COLO668 (cell line): Measurements from ENCODE around the gene ATP13A2.

ENCODE experiments used
- DNase-seq: peaks from one replicate; lab custom pipeline; 2025; ENCODE audit not compliant: unreplicated experiment; lab: John Stamatoyannopoulos, UW

The ATP13A2 gene

DNA sequence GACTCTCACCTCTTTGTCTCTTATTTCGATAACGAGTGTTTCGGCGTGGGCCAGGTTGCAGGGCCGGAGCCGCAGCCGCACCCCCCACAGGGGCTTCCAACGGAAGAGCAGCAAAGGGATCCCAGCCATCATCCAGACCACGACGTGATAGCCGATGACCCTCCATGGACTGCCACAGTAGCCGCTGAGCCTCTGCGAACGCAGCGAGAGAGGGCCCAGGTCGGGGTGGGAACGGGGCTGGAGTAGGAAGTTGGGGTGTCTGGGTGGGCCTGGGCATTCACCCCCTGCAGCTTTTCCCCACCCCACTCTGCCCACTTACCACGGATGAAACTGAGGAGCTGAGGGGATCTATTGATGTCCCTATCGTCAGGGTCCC, 6.4 kb downstream of the ATP13A2 start:
- DNase-seq = no peak

DNA sequence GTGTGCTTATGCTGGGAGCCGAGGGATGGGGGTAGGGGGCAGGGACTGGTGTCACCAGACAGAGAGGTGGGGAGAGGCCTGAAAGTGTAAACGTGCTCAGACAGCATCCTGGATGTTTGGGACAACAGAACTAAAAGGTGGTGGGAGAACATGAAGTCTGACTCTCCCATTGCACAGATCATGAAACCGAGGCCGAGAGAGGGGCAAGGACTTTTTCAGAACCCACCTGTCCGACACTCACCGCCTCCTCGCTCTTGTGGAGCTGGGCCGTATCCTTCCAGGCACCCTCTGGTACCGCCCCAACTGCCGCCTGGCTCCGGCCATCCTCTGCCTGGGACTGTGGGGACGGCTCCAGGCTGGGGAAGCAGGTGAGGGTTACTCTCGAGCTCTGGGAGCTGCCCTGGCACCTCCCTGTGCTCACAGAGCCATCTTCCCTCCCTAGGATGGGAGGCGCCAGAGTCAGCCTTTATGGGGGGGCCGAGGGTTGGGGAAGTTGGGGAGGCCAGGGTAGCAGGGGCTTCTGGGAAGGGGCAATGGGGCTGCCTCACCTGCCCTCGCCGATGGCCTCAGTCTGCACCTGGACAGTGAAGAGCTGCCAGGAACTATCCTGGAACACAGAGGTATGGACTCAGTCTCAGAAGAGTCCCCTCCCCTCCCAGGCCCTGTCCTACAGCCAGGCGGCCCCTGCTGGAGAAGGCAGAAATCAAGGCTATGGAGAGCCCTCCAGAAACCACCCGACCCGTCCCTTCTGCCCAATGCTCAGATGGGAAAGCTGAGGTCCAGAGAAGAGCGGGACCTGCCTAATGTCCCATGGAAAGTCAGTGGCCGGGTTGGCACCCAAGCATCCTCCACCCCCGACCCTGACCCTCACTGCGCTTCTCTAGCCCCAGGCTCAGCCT, 7.0 kb downstream of the ATP13A2 start:
- DNase-seq = no peak

DNA sequence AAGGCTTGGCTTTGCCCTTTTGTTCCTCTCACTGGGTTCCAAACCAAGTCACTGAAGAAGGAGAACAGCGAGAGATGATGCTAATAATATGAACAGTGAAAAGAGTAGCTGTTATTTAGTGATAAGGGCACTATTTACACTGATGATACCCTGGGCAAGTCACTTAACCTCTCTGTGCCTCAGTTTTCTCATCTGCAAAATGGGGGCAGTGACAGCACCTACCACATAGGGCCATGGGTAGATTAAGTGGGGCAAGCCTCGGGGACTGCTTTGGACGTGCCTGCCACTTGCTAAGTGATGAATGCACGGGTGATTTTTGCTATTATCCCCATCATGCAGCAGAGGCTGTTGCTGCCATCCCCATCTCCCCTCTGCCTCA, 9.2 kb downstream of the ATP13A2 start:
- no peak for DNase-seq

DNA sequence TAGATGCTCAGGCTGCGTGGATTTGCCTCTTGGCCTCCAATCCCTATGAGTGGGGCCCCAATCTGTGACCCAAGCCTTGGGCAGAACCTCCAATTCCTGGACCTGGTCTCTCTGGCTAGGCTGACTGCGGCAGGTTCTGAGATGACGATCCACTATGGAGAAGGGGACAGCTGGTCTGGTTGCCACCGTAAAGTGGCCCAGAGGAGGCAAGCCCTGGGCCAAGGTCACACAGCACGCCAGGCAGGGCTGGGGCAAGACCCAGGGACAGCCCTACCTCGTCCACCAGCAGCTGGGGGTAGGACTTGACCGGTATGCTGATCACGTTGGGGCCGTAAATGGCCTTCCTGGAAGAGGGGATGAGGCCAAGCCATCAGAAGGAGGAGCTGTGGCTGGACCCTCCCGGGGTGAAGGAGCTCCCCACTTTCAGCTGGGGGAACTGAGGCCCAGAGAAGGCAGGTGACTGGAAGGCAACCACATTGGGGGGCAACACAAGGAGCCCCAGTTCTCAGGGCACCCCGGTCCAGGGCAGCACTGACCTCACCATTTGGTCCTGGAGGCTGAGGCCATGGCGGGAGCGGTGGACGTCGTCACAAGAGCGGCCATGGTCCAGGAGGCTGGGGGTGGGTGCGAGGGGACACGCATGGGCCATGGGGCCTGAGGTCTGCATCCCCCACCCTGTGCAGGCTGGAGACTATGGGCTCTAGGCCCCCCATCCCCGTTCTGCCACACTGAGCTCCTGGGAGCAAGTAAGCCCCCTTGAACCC, 9.8 kb downstream of the ATP13A2 start:
- no peak for DNase-seq

DNA sequence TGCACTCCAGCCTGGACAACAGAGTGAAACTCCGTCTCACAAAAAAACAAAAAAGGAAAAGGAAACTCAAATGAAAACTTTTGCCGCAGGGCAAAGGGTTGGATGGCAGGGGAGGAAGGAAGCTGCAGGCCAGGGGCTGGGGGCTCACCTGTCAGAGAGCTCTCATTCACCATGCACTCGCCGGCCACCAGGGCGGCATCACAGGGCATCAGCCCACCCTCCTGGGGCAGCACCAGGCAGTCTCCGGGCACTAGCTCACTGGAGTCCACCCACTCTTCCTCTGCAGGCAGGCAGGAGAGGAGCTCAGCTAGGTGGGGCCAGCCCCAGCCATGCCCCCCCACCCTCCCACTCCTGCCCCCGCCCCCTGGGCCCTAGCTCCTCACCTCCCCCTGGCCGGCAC, 11.9 kb downstream of the ATP13A2 start:
- no peak for DNase-seq

DNA sequence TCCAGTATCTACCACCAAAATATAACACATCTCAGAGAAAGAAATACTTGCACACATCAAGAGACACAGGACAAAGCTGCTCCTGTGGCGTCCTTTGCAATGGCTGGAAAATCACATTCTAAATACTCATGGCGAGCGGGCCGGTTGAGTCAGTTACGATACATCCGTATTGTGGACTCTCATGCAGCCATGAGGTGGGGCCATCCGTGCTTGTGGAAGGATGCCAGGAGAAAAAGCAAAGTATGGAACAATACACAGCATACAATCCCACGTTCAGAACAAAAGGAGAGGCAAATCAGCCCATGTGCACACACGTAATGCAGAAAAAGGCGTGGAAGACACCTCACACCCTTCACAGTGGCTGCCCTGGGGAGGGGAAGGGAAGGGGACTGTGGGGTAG, 13.1 kb downstream of the ATP13A2 start:
- no peak for DNase-seq

DNA sequence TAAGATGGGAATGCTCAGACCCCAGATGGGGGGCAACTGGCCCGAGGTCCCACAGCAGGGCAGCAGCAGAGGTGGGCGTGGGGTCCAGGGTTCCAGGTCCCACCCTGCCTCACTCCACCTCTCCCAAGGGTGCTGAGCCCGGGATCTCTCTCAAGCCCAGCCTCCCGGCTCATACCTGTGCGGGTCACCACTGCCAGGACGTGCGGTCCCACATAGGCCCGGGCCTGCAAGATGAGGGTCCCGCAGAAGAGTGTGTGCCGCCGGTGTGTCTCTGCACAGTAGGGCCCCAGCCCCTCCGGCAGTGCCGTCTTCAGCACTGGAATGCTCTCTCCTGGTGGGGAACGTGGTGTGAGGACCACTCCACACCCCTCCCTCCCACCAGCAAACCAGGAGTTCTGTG, 14.9 kb downstream of the ATP13A2 start:
- DNase-seq = no peak

DNA sequence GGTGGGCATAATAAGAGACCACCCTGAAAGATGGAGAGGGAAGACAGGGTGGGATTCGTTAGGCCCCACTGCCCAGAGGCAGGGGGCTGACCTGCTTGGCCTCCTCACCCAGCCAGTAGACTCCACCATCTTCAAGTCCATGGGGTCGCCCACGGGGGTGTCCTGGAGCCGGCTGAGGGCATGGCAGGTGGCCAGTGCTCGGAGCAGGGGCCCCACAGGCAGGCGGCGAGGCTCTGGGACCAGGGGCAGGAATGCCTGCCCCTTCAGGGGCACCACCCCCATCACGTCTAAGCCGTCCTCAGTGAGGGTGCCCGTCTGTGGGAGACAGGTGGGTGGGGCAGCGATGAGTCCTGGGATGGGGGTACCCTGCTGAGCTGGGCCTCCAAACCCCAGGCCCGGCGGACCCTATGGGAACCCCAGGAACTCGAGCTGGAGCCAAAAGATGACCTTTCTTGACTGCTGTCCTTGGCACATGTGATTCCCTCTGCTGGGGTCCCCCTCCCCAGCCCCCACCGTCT, 18.1 kb downstream of the ATP13A2 start:
- DNase-seq = no peak

DNA sequence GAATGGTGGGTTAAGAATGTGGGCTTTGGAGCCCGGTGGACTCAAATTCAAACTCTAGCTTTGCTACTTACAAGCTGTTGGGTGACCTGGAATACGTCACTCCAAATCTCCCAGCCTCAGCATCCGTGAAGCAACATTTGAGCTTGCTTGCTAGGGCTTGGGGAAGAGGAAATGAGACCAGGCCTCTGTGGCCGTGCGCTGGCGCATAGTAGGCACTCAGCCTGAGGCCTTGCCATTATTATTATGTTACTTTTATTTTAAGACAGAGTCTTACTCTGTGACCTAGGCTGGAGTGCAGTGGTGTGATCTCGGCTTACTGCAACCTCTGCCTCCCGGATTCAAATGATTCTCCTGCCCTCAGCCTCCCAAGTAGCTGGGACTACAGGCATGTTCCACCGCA, 19.1 kb downstream of the ATP13A2 start:
- no peak for DNase-seq

DNA sequence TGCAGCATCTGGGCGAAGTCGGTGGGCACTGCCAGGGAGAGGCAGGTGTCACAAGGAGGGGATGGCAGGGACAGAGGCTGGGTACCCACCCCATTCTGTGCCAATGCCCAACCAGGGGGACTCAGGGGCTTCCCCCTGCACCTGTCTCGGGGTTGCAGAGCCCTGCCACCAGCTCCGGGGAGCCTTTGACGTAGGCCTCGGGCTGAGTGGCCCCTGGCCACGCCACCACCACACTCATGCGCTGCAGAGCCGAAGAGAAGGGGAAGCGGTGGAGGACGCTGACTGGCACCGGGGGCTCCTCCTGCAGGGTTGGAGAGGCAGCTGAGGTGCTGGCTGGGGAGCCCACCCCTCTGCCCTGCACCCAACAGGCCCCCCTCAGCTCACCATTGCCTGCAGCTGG, 19.6 kb downstream of the ATP13A2 start:
- no peak for DNase-seq

DNA sequence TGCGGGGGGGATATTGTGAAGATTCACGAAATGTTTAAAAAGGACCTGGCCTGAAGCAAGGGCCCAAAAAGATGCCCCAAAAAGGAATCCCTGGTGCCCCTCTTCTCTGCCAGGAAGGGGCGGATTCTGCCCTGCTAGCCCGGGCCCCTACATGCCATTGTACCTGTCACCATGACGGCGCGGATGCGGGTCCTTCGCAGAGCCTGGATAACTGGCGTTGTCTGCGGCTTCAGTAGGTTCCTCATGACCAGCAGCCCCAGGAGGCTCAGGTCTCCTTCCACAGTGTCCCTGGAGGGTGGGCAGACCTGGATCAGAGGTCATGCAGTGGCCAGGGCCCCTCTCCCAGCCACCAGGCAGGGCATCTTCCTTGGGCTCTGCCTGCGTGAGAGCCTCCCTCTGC, 20.2 kb downstream of the ATP13A2 start:
- no peak for DNase-seq

DNA sequence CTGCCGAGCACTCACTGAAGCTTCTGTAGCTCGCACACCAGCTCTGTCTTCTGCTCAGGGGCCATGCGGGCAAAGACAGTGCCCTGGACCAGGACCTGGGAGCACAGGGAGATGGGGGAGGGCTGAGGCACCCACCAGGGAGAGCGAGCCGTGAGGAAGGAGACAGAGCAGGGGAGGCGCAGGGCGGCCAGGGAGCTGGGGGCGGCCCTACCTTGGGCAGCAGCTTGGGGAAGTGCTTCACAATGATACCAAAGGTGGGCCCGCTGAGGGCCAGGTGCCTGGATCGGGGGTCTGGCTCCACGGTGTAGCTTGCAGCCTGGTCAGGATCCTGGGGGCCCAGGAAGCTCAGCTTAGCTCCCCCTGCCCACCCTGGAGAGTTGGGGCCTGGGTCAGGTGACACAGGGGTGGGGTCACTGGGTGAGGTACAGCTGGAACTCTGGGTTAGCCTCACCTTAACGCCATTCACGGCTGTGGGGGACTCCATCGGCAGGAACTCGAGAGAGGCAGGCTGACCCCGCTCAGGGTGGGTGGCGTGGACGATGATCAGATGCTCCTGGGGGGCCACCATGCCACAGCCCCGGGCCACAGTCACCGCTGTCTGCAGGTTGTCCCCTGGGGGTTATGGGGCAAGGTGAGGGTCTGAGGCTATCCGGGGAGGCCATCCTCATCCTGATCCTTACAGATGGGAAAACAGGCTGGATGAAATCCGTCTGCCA, 21.9 kb downstream of the ATP13A2 start:
- DNase-seq = no peak

DNA sequence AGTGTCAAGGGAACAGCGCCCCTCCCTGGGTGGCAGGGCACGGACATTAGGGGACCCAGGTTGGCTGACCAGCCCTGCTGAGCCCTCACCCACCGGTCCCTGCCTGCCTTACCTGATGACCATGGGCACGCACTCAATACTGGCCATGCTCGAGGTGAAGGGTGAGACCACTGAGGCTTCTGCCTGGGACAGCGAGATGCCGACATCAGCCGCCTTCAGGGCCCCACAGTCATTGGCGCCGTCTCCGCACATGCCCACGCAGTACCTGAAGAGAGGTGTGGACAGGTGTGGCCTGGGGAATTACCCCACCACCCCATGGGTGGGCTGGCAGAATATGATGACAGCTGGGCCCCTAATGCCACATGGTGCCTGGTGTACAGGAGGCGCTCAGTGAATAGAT, 23.5 kb downstream of the ATP13A2 start:
- DNase-seq = no peak

DNA sequence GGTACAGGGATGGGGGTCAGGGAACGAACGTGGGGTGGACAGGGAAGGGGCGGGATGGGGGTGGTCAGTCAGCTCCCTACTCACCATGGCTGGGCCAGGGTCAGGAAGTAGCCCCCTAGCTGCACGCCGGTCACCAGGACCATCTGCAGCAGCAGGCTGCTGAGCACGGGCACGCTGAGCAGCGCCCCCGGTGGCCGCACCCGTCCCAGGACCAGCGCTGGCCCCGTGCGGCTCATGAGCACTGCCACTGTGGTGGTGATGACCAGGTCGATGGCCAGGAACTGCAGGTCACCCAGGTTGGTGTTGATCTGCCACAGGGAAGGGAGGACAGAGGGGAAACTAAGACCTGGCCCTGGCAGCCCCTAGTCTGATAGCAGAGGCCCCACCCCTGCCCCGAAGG, 24.8 kb downstream of the ATP13A2 start:
- DNase-seq = peak; percentile 16

DNA sequence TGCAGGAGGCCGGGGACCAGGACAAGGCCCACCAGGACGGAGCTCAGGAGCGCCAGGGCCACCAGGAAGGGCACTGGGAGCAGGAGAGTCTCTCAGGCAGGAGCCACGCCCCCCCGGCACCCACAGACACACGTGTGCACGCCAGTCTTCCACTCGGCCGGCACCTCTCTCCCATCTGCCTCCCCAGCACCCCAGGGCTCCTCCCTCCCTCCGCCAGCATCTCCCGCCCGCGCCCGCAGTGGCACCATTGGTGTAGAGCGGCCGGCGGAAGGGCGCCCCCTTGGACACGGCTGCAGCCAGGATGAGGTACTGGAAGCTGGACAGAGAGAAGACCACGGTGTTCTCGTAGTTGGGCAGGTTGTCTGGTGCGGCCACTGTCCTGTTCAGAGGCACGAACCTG, 25.2 kb downstream of the ATP13A2 start:
- DNase-seq = no peak

DNA sequence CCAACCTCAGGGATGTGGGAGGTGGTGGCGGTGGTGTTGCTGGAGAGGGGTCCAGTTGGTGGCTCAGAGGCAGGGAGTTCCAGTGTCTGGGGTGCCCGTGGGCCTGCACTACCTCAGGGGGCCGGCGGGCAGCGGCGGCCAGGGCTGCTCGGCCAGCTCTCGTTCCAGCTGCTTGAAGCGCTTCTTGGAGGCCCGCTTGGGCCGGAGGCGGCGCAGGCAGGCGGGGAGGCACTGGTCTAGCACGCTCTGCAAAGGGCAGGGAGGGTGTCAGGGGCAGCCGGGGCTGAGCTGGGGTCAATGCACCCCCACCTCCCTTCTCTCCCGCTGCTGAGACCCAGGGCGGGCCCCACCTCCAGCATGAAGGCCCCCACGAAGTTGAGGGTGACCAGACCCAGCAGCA, 25.6 kb downstream of the ATP13A2 start:
- no peak for DNase-seq

DNA sequence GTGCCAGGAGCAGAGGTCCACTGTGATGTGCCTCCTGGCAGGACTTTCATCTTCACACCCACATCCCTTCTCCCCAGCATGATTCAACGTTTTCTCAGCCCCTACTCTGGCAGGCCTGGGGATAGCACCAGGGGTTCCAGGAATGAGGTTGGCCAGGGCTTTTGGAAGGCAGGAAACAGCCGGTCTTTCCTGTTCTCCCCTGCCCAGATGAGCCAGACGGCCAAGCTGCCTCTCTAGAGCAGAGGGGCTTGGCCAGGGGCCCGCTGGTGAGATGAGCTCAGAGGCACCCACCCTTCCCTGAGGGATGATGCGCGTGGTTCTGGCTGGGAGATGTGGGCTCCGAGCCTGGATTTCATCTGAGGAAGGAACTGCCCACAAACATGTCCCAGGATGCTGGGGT, 27.0 kb downstream of the ATP13A2 start:
- no peak for DNase-seq

DNA sequence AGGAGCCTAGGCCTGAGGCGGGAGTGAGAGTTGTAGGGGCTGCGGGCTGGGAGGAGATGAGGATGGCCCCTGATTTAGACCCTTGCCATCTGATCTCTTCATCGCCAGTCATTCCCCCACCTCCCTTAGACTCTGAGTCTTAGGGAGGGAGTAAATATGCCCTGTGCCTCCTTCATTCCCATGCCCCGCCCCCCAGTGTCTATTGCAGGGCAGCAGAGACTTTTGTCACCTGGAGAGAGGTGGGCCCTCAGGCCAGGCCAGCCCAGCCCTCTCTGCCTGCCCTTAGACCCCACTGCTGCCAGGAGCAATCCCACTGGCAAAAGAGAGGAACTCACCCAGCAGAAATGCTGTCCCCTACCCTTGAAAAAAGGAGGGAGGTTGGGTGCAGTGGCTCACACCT, 28.1 kb downstream of the ATP13A2 start:
- no peak for DNase-seq

DNA sequence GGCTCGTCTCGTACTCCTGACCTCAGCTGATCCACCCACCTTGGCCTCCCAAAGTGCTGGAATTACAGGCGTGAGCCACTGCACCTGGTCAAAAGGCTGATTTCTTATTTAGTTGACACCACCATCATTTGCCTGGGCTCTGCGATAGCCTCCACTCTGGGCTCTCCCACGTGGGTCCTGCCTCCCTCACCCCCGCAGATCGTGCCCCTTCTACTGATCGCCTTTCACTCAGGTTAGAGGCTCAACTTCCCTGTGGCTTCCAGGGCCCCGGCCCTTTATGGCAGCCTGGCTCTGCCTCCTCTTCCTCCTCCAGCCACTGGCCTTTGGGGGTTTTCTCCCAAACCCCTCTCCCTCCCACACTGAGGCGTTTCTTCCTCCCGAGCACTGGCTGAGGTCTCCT, 28.8 kb downstream of the ATP13A2 start:
- DNase-seq = no peak

DNA sequence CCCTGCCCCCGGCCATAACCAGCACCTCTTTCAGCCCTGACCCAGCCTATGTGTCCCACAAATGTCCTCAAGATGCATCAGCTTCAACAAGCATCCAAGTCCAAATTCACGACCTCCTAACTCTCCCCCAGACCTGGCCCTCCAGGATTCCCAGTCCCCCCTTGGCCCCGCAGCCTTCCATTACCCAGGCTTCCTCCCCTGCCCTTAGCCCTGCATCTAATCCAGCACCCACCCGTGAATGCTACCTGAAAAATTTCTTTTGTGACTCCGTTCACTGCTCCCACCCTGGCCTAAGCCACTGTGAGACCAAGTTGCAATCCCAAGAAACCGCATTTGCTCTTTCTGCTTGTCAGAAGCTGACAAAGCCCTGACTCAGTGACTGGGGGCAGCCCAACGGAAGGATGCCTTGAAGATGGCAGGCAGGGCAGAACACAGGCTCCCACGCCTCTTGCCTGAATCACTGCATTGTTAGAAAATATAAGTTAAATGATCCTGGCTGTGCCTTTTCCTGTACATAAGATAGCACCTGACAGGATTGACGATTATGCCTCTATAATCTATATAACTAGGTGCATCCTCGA, 30.4 kb downstream of the ATP13A2 start:
- no peak for DNase-seq
